Measurements from ENCODE around the gene EXOC6B. TPM values are rescaled to one million over a fixed set of nuclear protein-coding genes. Genes with fewer than 3 reads are reported as not detected.
A peak's percentile ranks its signal among the peaks of the same experiment; 100 is the strongest.

Gene EXOC6B
- total RNA-seq, 1 experiment from 2014 or later, result not detected

DNA sequence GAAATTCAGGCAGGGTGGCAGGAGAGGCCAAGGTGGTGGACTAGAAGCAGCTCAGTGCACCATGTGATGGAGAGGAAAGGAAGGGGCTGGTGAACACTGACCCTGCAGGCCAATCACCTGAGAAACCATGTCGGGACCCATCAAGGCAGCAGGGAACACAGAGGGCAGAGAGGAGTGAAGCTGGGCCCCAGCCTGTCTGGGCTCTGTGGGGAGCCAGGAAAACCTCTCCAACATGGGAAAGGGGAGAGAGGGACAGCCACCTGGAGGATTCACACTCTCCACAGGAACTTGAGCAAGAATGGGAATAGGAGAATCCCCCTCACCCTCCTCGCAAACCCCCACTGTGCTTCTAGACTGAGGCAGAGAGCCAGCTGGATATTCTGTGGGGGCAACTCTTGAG lies 592.6 kb downstream of the EXOC6B start:
- Histone ChIP-seq H3K4me1 (ENCODE audit: low read length) (no peaks in the 10 kb centered on the region), H3K27ac (ENCODE audit: low read length) (no peak overlapping the region), H3K9me3 (ENCODE audit: low read length) (no peaks in the 10 kb centered on the region), H3K9ac (ENCODE audit: low read length) (no peak overlapping the region), H3K79me2 (ENCODE audit: low read length) (no peaks in the 10 kb centered on the region), H3K27me3 (ENCODE audit: low read length) (no peaks in the 10 kb centered on the region), H3K4me3 (ENCODE audit: low read length) (no peak overlapping the region), H3K9me2 (replicated peaks; ENCODE audit: insufficient read depth, low read length) (no peaks in the 10 kb centered on the region), H4K20me1 (ENCODE audit: insufficient read depth, low read depth, low read length) (no peaks in the 10 kb centered on the region), H3K4me2 (ENCODE audit: low read depth, low read length, poor library complexity, severe bottlenecking) (no peak overlapping the region), H3K36me3 (ENCODE audit: insufficient read depth, low read length) (no peaks in the 10 kb centered on the region), H2AFZ (ENCODE audit: low read length) (no peak overlapping the region)
- no peak for DNase-seq

DNA sequence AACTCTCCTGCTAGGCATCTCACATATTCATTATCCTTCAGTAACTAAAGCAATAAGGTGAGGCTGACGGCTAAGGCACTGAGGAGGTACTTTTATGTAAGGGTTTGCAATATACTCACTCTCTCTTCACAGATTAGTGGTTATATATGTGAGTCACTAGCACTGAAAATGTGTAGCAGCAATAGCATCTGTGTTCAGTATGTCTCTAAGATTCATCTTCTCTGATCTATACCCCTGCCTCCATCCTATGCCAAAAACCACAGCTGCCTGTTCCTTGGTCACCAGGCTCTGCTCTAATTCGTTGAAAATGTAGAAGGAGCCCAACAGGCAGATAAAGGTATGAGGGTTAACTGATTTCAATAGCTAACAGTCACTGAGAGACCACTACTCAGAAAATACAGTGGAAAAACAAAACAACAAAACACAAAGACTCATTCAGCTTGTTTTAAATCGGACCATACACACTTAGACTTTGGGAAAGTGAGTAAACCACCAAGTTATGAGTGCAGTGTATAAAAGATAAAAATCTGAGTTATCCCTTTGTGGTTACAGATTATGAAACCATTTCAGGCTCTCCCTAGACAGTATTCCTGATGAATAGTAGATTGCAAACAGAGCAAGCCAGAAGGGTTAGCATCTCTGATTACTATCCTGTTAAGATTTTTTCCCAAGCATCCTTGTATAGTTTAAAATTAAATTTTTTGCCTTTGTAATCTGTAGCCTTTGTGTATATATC lies 602.8 kb downstream of the EXOC6B start:
- Histone ChIP-seq H3K27me3 (ENCODE audit: low read length) (0 out of 2 replicates have a peak, but pooled peaks cover 4% of the 10 kb centered on the region), H3K9me2 (replicated peaks; ENCODE audit: insufficient read depth, low read length) (no peaks in the 10 kb centered on the region), H2AFZ (ENCODE audit: low read length) (no peak overlapping the region), H3K4me1 (ENCODE audit: low read length) (no peaks in the 10 kb centered on the region), H3K4me2 (ENCODE audit: low read depth, low read length, poor library complexity, severe bottlenecking) (no peak overlapping the region), H3K9ac (ENCODE audit: low read length) (no peak overlapping the region), H4K20me1 (ENCODE audit: insufficient read depth, low read depth, low read length) (no peaks in the 10 kb centered on the region), H3K4me3 (ENCODE audit: low read length) (no peak overlapping the region), H3K36me3 (ENCODE audit: insufficient read depth, low read length) (no peaks in the 10 kb centered on the region), H3K9me3 (ENCODE audit: low read length) (no peaks in the 10 kb centered on the region), H3K27ac (ENCODE audit: low read length) (no peak overlapping the region), H3K79me2 (ENCODE audit: low read length) (no peaks in the 10 kb centered on the region)
- DNase-seq, result no peak

DNA sequence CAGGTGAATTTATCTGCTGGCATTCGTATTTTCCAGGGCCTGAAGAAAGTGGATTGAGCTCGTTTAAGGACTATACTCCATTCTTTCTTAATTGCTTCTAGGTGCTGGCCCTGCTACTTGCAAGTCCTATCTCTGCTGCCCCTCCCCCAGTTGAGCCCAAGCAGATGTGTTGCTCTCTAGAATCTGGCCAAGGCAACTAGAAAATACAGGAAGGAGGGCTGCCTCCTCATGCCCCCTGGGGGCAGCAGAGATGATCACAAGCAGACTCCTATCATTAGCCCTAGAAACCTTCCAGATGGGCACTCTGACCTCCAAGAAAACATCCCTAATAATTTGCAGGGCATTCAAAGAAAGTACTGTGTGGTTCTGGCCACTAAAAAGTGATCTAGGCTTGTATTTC lies 605.7 kb downstream of the EXOC6B start:
- Histone ChIP-seq H3K79me2 (ENCODE audit: low read length) (no peaks in the 10 kb centered on the region), H3K9me2 (replicated peaks; ENCODE audit: insufficient read depth, low read length) (no peaks in the 10 kb centered on the region), H3K9ac (ENCODE audit: low read length) (no peak overlapping the region), H4K20me1 (ENCODE audit: insufficient read depth, low read depth, low read length) (no peaks in the 10 kb centered on the region), H3K4me2 (ENCODE audit: low read depth, low read length, poor library complexity, severe bottlenecking) (no peak overlapping the region), H3K27ac (ENCODE audit: low read length) (no peak overlapping the region), H3K27me3 (ENCODE audit: low read length) (0 out of 2 replicates have a peak, but pooled peaks cover 2% of the 10 kb centered on the region), H3K4me3 (ENCODE audit: low read length) (no peak overlapping the region), H2AFZ (ENCODE audit: low read length) (no peak overlapping the region), H3K4me1 (ENCODE audit: low read length) (no peaks in the 10 kb centered on the region), H3K36me3 (ENCODE audit: insufficient read depth, low read length) (no peaks in the 10 kb centered on the region), H3K9me3 (ENCODE audit: low read length) (no peaks in the 10 kb centered on the region)
- peak; percentile 62 for DNase-seq

DNA sequence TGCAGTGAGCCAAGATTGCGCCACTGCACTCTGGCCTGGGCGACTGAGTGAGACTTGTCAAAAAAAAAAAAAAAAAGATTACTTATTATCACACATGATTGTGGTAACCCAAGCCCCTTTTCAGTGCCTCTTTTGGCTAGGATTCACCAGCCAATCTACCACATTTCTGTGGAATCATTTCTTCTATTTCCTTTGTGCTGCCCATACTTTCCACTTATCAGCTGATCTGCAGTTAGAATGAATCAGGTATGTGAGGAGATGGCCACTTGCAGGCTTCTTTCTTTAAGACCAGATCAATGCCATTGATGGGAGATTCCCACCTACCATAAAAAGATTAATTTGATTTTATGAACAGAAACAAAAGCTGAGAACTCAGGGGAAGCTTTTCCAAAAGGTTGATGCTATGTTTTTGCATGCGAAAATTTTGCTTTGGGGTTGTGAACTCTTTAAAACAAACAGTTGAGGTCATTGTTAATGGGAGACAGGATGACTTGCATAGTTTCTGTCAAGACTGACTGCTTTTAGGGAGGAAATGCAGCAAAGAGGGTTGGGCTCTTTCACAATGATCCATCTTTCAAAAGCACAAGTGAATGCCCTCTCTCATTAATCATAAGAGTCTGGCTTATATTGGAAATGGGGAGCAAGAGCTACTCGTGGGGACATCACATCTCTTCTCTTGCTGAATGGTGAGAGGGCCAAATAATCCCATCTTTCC lies 611.2 kb downstream of the EXOC6B start:
- no peaks in the 10 kb centered on the region for H3K9me3 ChIP-seq (ENCODE audit: low read length)
- no peak overlapping the region for H3K27ac ChIP-seq (ENCODE audit: low read length)
- H3K9ac ChIP-seq (ENCODE audit: low read length), result no peak overlapping the region
- no peaks in the 10 kb centered on the region for H4K20me1 ChIP-seq (ENCODE audit: insufficient read depth, low read depth, low read length)
- no peak overlapping the region for H2AFZ ChIP-seq (ENCODE audit: low read length)
- no peak overlapping the region for H3K4me2 ChIP-seq (ENCODE audit: low read depth, low read length, poor library complexity, severe bottlenecking)
- H3K27me3 ChIP-seq (ENCODE audit: low read length), result no peaks in the 10 kb centered on the region
- H3K9me2 ChIP-seq (replicated peaks; ENCODE audit: insufficient read depth, low read length), result no peaks in the 10 kb centered on the region
- no peaks in the 10 kb centered on the region for H3K79me2 ChIP-seq (ENCODE audit: low read length)
- no peaks in the 10 kb centered on the region for H3K36me3 ChIP-seq (ENCODE audit: insufficient read depth, low read length)
- DNase-seq, result no peak
- no peaks in the 10 kb centered on the region for H3K4me1 ChIP-seq (ENCODE audit: low read length)
- H3K4me3 ChIP-seq (ENCODE audit: low read length), result no peak overlapping the region

DNA sequence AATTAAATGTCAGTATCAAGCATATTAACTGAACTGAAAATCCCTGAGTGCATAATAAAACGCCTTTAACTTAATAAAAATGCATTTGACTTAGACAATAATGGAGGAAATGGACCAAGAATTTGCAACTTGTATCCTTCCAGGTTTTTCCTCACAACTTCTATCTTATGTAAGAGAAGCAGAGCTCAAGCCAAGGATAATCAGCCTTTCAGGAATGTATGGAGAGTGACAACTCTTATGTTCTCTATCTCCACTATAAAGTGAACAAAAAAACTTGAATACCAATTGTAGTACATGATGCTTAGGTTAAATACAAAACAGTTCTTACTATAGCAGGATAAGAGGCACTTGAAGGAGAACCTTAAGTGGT lies 613.4 kb downstream of the EXOC6B start:
- H4K20me1 ChIP-seq (ENCODE audit: insufficient read depth, low read depth, low read length), result no peaks in the 10 kb centered on the region
- no peak overlapping the region for H3K27ac ChIP-seq (ENCODE audit: low read length)
- H3K4me1 ChIP-seq (ENCODE audit: low read length), result no peaks in the 10 kb centered on the region
- H3K79me2 ChIP-seq (ENCODE audit: low read length), result no peaks in the 10 kb centered on the region
- no peaks in the 10 kb centered on the region for H3K9me3 ChIP-seq (ENCODE audit: low read length)
- H3K9ac ChIP-seq (ENCODE audit: low read length), result no peak overlapping the region
- no peak overlapping the region for H2AFZ ChIP-seq (ENCODE audit: low read length)
- H3K4me2 ChIP-seq (ENCODE audit: low read depth, low read length, poor library complexity, severe bottlenecking), result no peak overlapping the region
- no peak for DNase-seq
- no peaks in the 10 kb centered on the region for H3K27me3 ChIP-seq (ENCODE audit: low read length)
- no peaks in the 10 kb centered on the region for H3K36me3 ChIP-seq (ENCODE audit: insufficient read depth, low read length)
- H3K4me3 ChIP-seq (ENCODE audit: low read length), result no peak overlapping the region
- H3K9me2 ChIP-seq (replicated peaks; ENCODE audit: insufficient read depth, low read length), result no peaks in the 10 kb centered on the region

DNA sequence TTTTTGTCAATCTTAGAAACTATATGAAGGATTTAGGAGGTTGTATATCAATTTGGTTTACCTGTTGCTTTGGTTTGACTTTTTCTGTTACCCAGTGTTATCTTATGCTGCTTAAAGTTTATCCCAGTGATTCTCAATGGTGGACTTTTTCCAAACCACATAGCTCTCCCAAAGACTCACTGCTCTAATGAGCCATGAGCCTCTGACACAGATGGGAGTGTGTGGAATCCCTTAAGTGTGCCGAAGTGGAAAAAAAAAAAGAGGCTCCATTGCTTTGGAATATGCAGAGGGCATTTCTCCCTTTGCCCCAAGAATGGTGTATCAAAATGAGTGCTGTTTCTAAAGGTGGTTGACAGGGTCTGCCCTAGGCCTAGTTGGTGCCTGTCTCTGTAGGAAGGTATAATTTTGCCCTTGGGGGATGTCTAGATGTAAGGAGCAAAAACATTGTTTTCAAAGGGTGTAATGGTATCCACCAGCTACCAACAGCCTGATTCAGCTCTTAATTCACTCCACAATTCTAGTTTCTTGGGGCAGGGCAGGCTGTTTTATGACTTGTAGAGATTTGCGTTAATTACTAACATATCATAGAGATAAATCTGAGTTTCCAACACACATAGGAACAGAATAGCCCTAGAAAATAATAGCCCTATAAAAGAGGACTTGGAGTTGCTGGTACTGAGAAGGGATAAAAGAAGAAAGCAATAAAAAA lies 613.9 kb downstream of the EXOC6B start:
- H3K79me2 ChIP-seq (ENCODE audit: low read length), result no peaks in the 10 kb centered on the region
- H2AFZ ChIP-seq (ENCODE audit: low read length), result no peak overlapping the region
- H3K27me3 ChIP-seq (ENCODE audit: low read length), result no peaks in the 10 kb centered on the region
- no peak overlapping the region for H3K4me3 ChIP-seq (ENCODE audit: low read length)
- H3K4me1 ChIP-seq (ENCODE audit: low read length), result no peaks in the 10 kb centered on the region
- no peaks in the 10 kb centered on the region for H4K20me1 ChIP-seq (ENCODE audit: insufficient read depth, low read depth, low read length)
- no peaks in the 10 kb centered on the region for H3K9me2 ChIP-seq (replicated peaks; ENCODE audit: insufficient read depth, low read length)
- no peaks in the 10 kb centered on the region for H3K9me3 ChIP-seq (ENCODE audit: low read length)
- H3K9ac ChIP-seq (ENCODE audit: low read length), result no peak overlapping the region
- DNase-seq, result no peak
- no peak overlapping the region for H3K4me2 ChIP-seq (ENCODE audit: low read depth, low read length, poor library complexity, severe bottlenecking)
- no peaks in the 10 kb centered on the region for H3K36me3 ChIP-seq (ENCODE audit: insufficient read depth, low read length)
- H3K27ac ChIP-seq (ENCODE audit: low read length), result no peak overlapping the region

DNA sequence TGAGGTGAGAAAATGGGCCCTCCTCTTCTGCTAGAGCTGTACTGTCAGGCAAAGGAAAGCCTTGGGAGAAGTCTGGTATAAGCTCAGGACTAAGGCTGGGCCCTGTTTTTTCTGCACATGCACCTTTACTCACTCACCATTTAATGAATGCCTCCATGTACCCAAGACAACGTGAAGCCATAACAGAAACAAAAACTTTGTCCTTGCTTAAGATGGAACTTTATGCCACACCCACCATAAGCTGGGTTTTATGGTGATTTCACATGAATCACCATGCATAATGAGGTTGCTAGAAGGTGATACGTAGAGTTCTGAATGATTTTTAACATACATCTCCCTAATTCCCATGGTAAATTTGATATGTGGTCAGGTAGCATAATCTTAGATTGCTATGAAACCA lies 614.5 kb downstream of the EXOC6B start:
- Histone ChIP-seq H3K36me3 (ENCODE audit: insufficient read depth, low read length) (no peaks in the 10 kb centered on the region), H2AFZ (ENCODE audit: low read length) (no peak overlapping the region), H3K9ac (ENCODE audit: low read length) (no peak overlapping the region), H3K9me2 (replicated peaks; ENCODE audit: insufficient read depth, low read length) (no peaks in the 10 kb centered on the region), H3K79me2 (ENCODE audit: low read length) (no peaks in the 10 kb centered on the region), H3K4me1 (ENCODE audit: low read length) (no peaks in the 10 kb centered on the region), H3K4me2 (ENCODE audit: low read depth, low read length, poor library complexity, severe bottlenecking) (no peak overlapping the region), H3K4me3 (ENCODE audit: low read length) (no peak overlapping the region), H3K9me3 (ENCODE audit: low read length) (no peaks in the 10 kb centered on the region), H3K27ac (ENCODE audit: low read length) (no peak overlapping the region), H3K27me3 (ENCODE audit: low read length) (no peaks in the 10 kb centered on the region), H4K20me1 (ENCODE audit: insufficient read depth, low read depth, low read length) (no peaks in the 10 kb centered on the region)
- no peak for DNase-seq

DNA sequence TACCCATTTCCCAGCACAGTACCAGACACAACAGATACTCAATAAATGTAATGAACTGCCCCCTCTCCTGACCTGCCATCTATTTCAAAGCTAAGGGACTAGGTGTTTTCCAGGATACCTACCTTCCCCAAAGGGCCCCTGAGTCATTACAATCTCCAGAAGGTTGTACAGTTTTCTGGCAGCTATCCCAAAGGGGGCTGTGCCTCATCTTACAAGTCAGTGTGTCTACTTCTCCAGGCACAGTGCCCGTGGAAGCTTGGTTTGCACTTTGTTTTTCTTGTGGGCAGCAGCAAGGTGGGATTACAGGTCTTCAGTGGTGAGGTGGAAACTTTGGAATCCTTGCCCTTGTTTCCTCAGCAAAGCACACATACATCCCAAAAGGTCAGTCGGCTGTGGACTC lies 615.4 kb downstream of the EXOC6B start:
- H3K4me1 ChIP-seq (ENCODE audit: low read length), result no peaks in the 10 kb centered on the region

More for the DNA sequence above, 615.4 kb downstream of the EXOC6B start:
- Histone ChIP-seq H3K4me2 (ENCODE audit: low read depth, low read length, poor library complexity, severe bottlenecking) (no peak overlapping the region), H3K9ac (ENCODE audit: low read length) (no peak overlapping the region), H3K9me2 (replicated peaks; ENCODE audit: insufficient read depth, low read length) (no peaks in the 10 kb centered on the region), H3K9me3 (ENCODE audit: low read length) (no peaks in the 10 kb centered on the region), H3K79me2 (ENCODE audit: low read length) (no peaks in the 10 kb centered on the region), H2AFZ (ENCODE audit: low read length) (no peak overlapping the region), H3K27ac (ENCODE audit: low read length) (no peak overlapping the region), H3K36me3 (ENCODE audit: insufficient read depth, low read length) (no peaks in the 10 kb centered on the region), H3K27me3 (ENCODE audit: low read length) (no peaks in the 10 kb centered on the region), H3K4me3 (ENCODE audit: low read length) (no peak overlapping the region), H4K20me1 (ENCODE audit: insufficient read depth, low read depth, low read length) (no peaks in the 10 kb centered on the region)
- no peak for DNase-seq
